K562 (cell line): ENCODE measurements around the gene NUP188. TPM values are rescaled to one million over a fixed set of nuclear protein-coding genes. Genes with fewer than 3 reads are reported as not detected.

ENCODE experiments used
- ATAC-seq: fragments of 200-7000 bp; cut with Tn5 transposase; 3 replicates; pipeline ENCODE4 v1.9.1; 2020; ENCODE audit warnings: moderate library complexity
- BruUV-seq: library from RNA; stranded (reverse); fragments of 400-500 nt; replicated peaks from 2 replicates; lab custom pipeline; 2021; lab: Mats Ljungman, UMichigan
- CTCF ChIA-PET: fragments of 300-600 bp; formaldehyde crosslinking; extraction: SDS; loops from one replicate; lab custom pipeline; 2021; ENCODE audit warnings: low intra/inter-chr PET ratio; lab: Yijun Ruan, JAX
- POLR2A ChIA-PET: fragments of 300-600, 350-650 bp; sonication (Branson Sonifier 250); formaldehyde crosslinking; extraction: SDS; loops from one replicate; lab custom pipeline; 2021; ENCODE audit warnings: antibody characterized with exemption, inconsistent platforms; lab: Yijun Ruan, JAX
- DNase-seq, 4 experiments: peaks; one replicate each; pipeline versions ENCODE4 v3.0.0 to v3.0.0-alpha.2; 2011 to 2018; ENCODE audit warnings: low spot score in 3 of 4, mixed read lengths in 3 of 4; ENCODE audit errors: extremely low read depth in 1 of 4
- FAIRE-seq: peaks from 2 replicates; lab custom pipeline; 2011; peaks lifted over from hg19 to GRCh38; lab: Jason Lieb, UNC
- H2AFZ ChIP-seq: 2 replicates; pipeline ENCODE4 v1.6.0; 2011; ENCODE audit warnings: low read depth, low read length, control low read depth, inconsistent platforms
- H3K27ac ChIP-seq: fragments of 200-600 bp; 3 replicates; pipeline ENCODE4 v1.8.0; 2011; ENCODE audit warnings: low read depth, mild to moderate bottlenecking, control low read depth, inconsistent platforms, low read length, moderate library complexity, mixed read lengths; ENCODE audit errors: extremely low read depth
- H3K27me3 ChIP-seq, 2 experiments: fragments of 300-600 bp in 1 of 2; 2 replicates in 1 of 2; 3 replicates in 1 of 2; pipeline versions ENCODE4 v1.6.0 to v1.8.0; 2011; ENCODE audit warnings: inconsistent platforms in 2 of 2, low read length in 2 of 2, mild to moderate bottlenecking in 1 of 2, mixed read lengths in 1 of 2, moderate library complexity in 1 of 2; ENCODE audit not compliant: control insufficient read depth in 2 of 2, insufficient read depth in 2 of 2
- H3K36me3 ChIP-seq: fragments of 300-600 bp; 3 replicates; pipeline ENCODE4 v1.8.0; 2011; ENCODE audit warnings: mild to moderate bottlenecking, low read length, inconsistent platforms; ENCODE audit not compliant: control insufficient read depth, insufficient read depth
- H3K4me1 ChIP-seq, 2 experiments: fragments of 200-600 bp in 1 of 2; replicated peaks in 1 of 2; 2 replicates in 1 of 2; 3 replicates in 1 of 2; pipeline versions ENCODE4 v1.5.1 to v1.8.0; 2011; ENCODE audit warnings: inconsistent platforms in 2 of 2, low read length in 2 of 2, mild to moderate bottlenecking in 1 of 2, mixed read lengths in 1 of 2, moderate library complexity in 1 of 2; ENCODE audit not compliant: control insufficient read depth in 2 of 2, insufficient read depth in 2 of 2
- H3K4me2 ChIP-seq: 2 replicates; pipeline ENCODE4 v1.6.1; 2011; ENCODE audit warnings: low read length, control low read depth, inconsistent platforms, mixed read lengths; ENCODE audit not compliant: insufficient read depth
- H3K4me3 ChIP-seq: fragments of 200-600 bp; sonication (generic), shearing (Covaris generic); 2 replicates; pipeline ENCODE4 v1.5.1; 2016; ENCODE audit warnings: control low read depth, inconsistent platforms
- H3K79me2 ChIP-seq: fragments of 200-600 bp; 3 replicates; pipeline ENCODE4 v1.8.0; 2011; ENCODE audit warnings: low read length, inconsistent platforms; ENCODE audit not compliant: control insufficient read depth, insufficient read depth
- H3K9ac ChIP-seq, 2 experiments: 2 replicates each; pipeline versions ENCODE4 v1.6.0 to v1.6.1; 2011; ENCODE audit warnings: low read depth in 2 of 2, low read length in 2 of 2, control low read depth in 1 of 2, inconsistent platforms in 1 of 2, mild to moderate bottlenecking in 1 of 2, mixed read lengths in 1 of 2; ENCODE audit not compliant: insufficient read depth in 1 of 2
- H3K9me1 ChIP-seq: one replicate; pipeline ENCODE4 v1.6.0; 2011; ENCODE audit warnings: inconsistent platforms, mild to moderate bottlenecking, low read length, moderate library complexity; ENCODE audit not compliant: control insufficient read depth, insufficient read depth
- H3K9me3 ChIP-seq: replicated peaks from 2 replicates; pipeline ENCODE4 v1.5.1; 2011; ENCODE audit warnings: low read depth, low read length, inconsistent platforms; ENCODE audit not compliant: control insufficient read depth, insufficient read depth
- H4K20me1 ChIP-seq: replicated peaks from 2 replicates; pipeline ENCODE4 v1.6.1; 2011; ENCODE audit warnings: low read length, inconsistent platforms, mixed read lengths; ENCODE audit not compliant: control insufficient read depth, insufficient read depth
- ADNP ChIP-seq: fragments of 200-800 bp; sonication (Bioruptor generic); IDR thresholded peaks from 2 replicates; pipeline ENCODE4 v1.6.1; 2016; ENCODE audit warnings: missing genetic modification characterization, missing compliant biosample characterization
- BRD4 ChIP-seq: fragments of 200-600 bp; sonication (generic); IDR thresholded peaks from 2 replicates; pipeline ENCODE4 v1.6.1; 2017; ENCODE audit warnings: inconsistent platforms
- CEBPG ChIP-seq, 3 experiments: fragments of 200-800 bp in 1 of 3; sonication (Bioruptor generic) in 1 of 3; sonication (generic) in 1 of 3; formaldehyde crosslinking in 1 of 3; IDR thresholded peaks in 2 of 3; conservative IDR thresholded peaks in 1 of 3; 2 replicates each; pipeline versions ENCODE4 v1.6.1 to v1.8.0; 2016 to 2022; ENCODE audit warnings: missing compliant biosample characterization in 2 of 3, missing genetic modification characterization in 2 of 3, mild to moderate bottlenecking in 1 of 3, missing genetic modification reagents in 1 of 3
- CGGBP1 ChIP-seq: fragments of 250-450 bp; sonication (Bioruptor Pico); IDR thresholded peaks from 2 replicates; pipeline ENCODE4 v1.9.0; 2021; ENCODE audit warnings: mild to moderate bottlenecking
- CHCHD3 ChIP-seq: fragments of 250-450 bp; sonication (Bioruptor Pico); IDR thresholded peaks from 2 replicates; pipeline ENCODE4 v2.1.2; 2022; ENCODE audit warnings: mild to moderate bottlenecking
- DIDO1 ChIP-seq: fragments of 450-650 bp; IDR thresholded peaks from 2 replicates; pipeline ENCODE4 v1.6.1; 2016; ENCODE audit warnings: low read depth, missing biosample characterization, missing genetic modification characterization
- ILK ChIP-seq: fragments of 450-650 bp; IDR thresholded peaks from 2 replicates; pipeline ENCODE4 v1.6.1; 2016; ENCODE audit warnings: missing genetic modification characterization, low read depth, mild to moderate bottlenecking, missing compliant biosample characterization, moderate library complexity, borderline replicate concordance
- NR4A1 ChIP-seq, 2 experiments: fragments of 250-450 bp in 1 of 2; fragments of 450-650 bp in 1 of 2; sonication (Bioruptor Pico) in 1 of 2; IDR thresholded peaks; 2 replicates each; pipeline versions ENCODE4 v1.4.0 to v1.6.1; 2016 to 2020; ENCODE audit warnings: mild to moderate bottlenecking in 2 of 2, missing compliant biosample characterization in 1 of 2, missing genetic modification characterization in 1 of 2, moderate library complexity in 1 of 2
- PATZ1 ChIP-seq: fragments of 250-450 bp; sonication (Bioruptor Pico); IDR thresholded peaks from 2 replicates; pipeline ENCODE4 v1.5.0; 2020; ENCODE audit warnings: mild to moderate bottlenecking, borderline replicate concordance
- SMARCA5 ChIP-seq: fragments of 450-650 bp; IDR thresholded peaks from 2 replicates; pipeline ENCODE4 v1.6.1; 2016
- SRSF3 ChIP-seq: fragments of 200-400 bp; formaldehyde crosslinking; IDR thresholded peaks from 2 replicates; pipeline ENCODE4 v1.6.1; 2016; ENCODE audit warnings: mild to moderate bottlenecking, low read length, moderate library complexity; ENCODE audit not compliant: insufficient read depth
- TRIM24 ChIP-seq, 2 experiments: fragments of 450-650 bp; IDR thresholded peaks; 2 replicates each; pipeline ENCODE4 v1.6.1; 2016
- ZC3H8 ChIP-seq: fragments of 450-650 bp; IDR thresholded peaks from 2 replicates; pipeline ENCODE4 v1.6.1; 2017
- ZNF197 ChIP-seq: fragments of 200-800 bp; sonication (Bioruptor generic); IDR thresholded peaks from 2 replicates; pipeline ENCODE4 v1.6.1; 2016; ENCODE audit warnings: low read depth, missing genetic modification characterization, missing compliant biosample characterization
- ZNF253 ChIP-seq: fragments of 250-450 bp; sonication (Bioruptor Pico); conservative IDR thresholded peaks from 2 replicates; pipeline ENCODE4 v1.6.1; 2021; ENCODE audit warnings: mild to moderate bottlenecking
- ZNF592 ChIP-seq: fragments of 450-650 bp; IDR thresholded peaks from 2 replicates; pipeline ENCODE4 v1.6.1; 2017; ENCODE audit warnings: antibody characterized with exemption, mild to moderate bottlenecking
- ZSCAN32 ChIP-seq: fragments of 450-650 bp; formaldehyde crosslinking; IDR thresholded peaks from 2 replicates; pipeline ENCODE4 v1.4.0; 2020; ENCODE audit warnings: mild to moderate bottlenecking, moderate library complexity
- WGBS: fragments of 100-300 bp; shearing (Covaris generic); methylation state at CpG from one replicate; pipeline ENCODE4 v1.1.6; 2016; ENCODE audit warnings: low coverage, mixed read lengths; ENCODE audit not compliant: insufficient coverage; ENCODE audit errors: missing lambda C conversion rate; 5-methylcytosine and 5-hydroxymethylcytosine counted together
- in situ Hi-C: fragments of 300-500 bp; cut with MboI; formaldehyde crosslinking; loops from 4 replicates; pipeline ENCODE4 v1.15.0; 2018; ENCODE audit warnings: inconsistent platforms, mixed read lengths
- intact Hi-C: fragments of 100-400 bp; cut with micrococcal nuclease; formaldehyde crosslinking; loops from 2 replicates; pipeline ENCODE4 v1.14.2; 2022
- polyA plus RNA-seq, 8 experiments: library from polyadenylated mRNA; depleted of rRNA in 4 of 8; stranded (reverse) in 5 of 8; unstranded in 3 of 8; fragments of >200 nt; fragmentation: Nextera tagmentation in 2 of 8; fragmentation: Illumina TruSeq in 1 of 8; extraction: Ambion mirVana in 2 of 8; extraction: Trizol in 1 of 8; gene quantifications; 2 replicates each; pipeline versions ENCODE4 v1.2.1 to v1.2.3, GENCODE V29; 2011 to 2014; ENCODE audit warnings: inconsistent platforms in 1 of 8, missing spikeins in 1 of 8
- total RNA-seq, 7 experiments: library from RNA; depleted of rRNA in 6 of 7; stranded (reverse); fragments of >200 nt in 6 of 7; fragmentation: Illumina TruSeq in 2 of 7; extraction: Trizol in 2 of 7; gene quantifications; 2 replicates each; pipeline versions ENCODE4 v1.2.1 to v1.2.3, GENCODE V29; 2011 to 2021; ENCODE audit warnings: low replicate concordance in 1 of 7

The NUP188 gene
- total and polyA plus RNA-seq, 9 of the 15 experiments (the other 6 are each of a cell fraction or from before 2014, with no cell fraction given) = 11.7 to 135 (median 70.6) TPM

- H2AFZ ChIP-seq = no peak overlapping the region
- H3K9me1 ChIP-seq = no peaks in the 10 kb centered on the region
- no peak for ATAC-seq
- no peak overlapping the region for H3K4me3 ChIP-seq
- no peaks in the 10 kb centered on the region for H3K9me3 ChIP-seq
- POLR2A ChIA-PET = interaction anchor here (3.1 kb wide), 1 partner anchor 12 kb away, joined by 7 read pairs; no protein-coding TSS in a partner anchor
- H3K36me3 ChIP-seq = peaks cover 51% of the 10 kb centered on the region; the same call in 2 of the 3 replicates
- CTCF ChIA-PET = no interaction called here
- H3K9ac ChIP-seq = 0 out of 4 replicates have a peak overlapping the region, but pooled peaks of 1 of the 2 experiments have one; percentile 41
- in situ Hi-C loops = no loop called here
- no peak for FAIRE-seq
- peaks cover 17 to 45% of the 10 kb centered on the region in 2 experiments for H3K4me1 ChIP-seq
- no peaks in the 10 kb centered on the region; the same call in 1 of the 2 replicates for H4K20me1 ChIP-seq
- BruUV-seq = no TSS peak
- intact Hi-C loops = no loop called here
- H3K27ac ChIP-seq = no peak overlapping the region
- H3K27me3 ChIP-seq = no peaks in the 10 kb centered on the region; a peak in 1 of 5 replicates
- WGBS = 85% methylated on average over 6 of the region's 6 CpGs
- 0 out of 3 replicates have a peak, but pooled peaks cover 11% of the 10 kb centered on the region for H3K79me2 ChIP-seq
- no peak overlapping the region for H3K4me2 ChIP-seq
- DNase-seq = no peak
- TF ChIP-seq CHCHD3 (CRISPR knock-in tag) (no peak), NR4A1 (CRISPR knock-in tag; IDR thresholded peaks at IDR 0.05) (no peak), NR4A1 (tag; IDR thresholded peaks at IDR 0.05) (no peak), ZNF197 (CRISPR knock-in tag) (no peak), ZSCAN32 (CRISPR knock-in tag) (no peak), ZNF253 (CRISPR knock-in tag) (no peak), BRD4 (no peak), CEBPG (CRISPR knock-in tag; IDR thresholded peaks at IDR 0.05) (no peak), CEBPG (tag; conservative IDR thresholded peaks at IDR 0.05 in 1 of 2, IDR thresholded peaks at IDR 0.05 in 1 of 2) (no peak), PATZ1 (CRISPR knock-in tag) (no peak), ILK (tag) (no peak), TRIM24 (IDR thresholded peaks at IDR 0.05) (no peak), SMARCA5 (no peak), ZNF592 (no peak), ADNP (tag) (no peak), DIDO1 (no peak), ZC3H8 (no peak), SRSF3 (no peak), CGGBP1 (CRISPR knock-in tag) (no peak)
Measured at GRCh38 chr9:128910906-128911305, 36.6 kb upstream of the NUP188 start.
